Osteoblast (primary cell): ENCODE data around the gene NT5C2. TPM values are rescaled to one million over a fixed set of nuclear protein-coding genes. Genes with fewer than 3 reads are reported as not detected.

Source experiments
- DNase-seq: peaks from one replicate; pipeline ENCODE4 v3.0.0; 2011; ENCODE audit warnings: low spot score, mixed read lengths; ENCODE audit not compliant: insufficient read length; ENCODE audit errors: missing footprints
- H2AFZ ChIP-seq: 2 replicates; pipeline ENCODE4 v1.6.0; 2011; ENCODE audit warnings: mild to moderate bottlenecking, low read length
- H3K27ac ChIP-seq: 2 replicates; pipeline ENCODE4 v1.5.1; 2011; ENCODE audit warnings: mild to moderate bottlenecking, low read depth, low read length, moderate library complexity
- H3K27me3 ChIP-seq: 2 replicates; pipeline ENCODE4 v1.6.0; 2012; ENCODE audit warnings: mild to moderate bottlenecking, control low read depth, inconsistent platforms, low read length, moderate library complexity; ENCODE audit not compliant: insufficient read depth
- H3K36me3 ChIP-seq: 2 replicates; pipeline ENCODE4 v1.5.1; 2011; ENCODE audit warnings: mild to moderate bottlenecking, low read length, control low read depth, moderate library complexity; ENCODE audit not compliant: insufficient read depth
- H3K4me1 ChIP-seq: 2 replicates; pipeline ENCODE4 v1.5.1; 2011; ENCODE audit warnings: mild to moderate bottlenecking, low read length, control low read depth, moderate library complexity; ENCODE audit not compliant: insufficient read depth
- H3K4me2 ChIP-seq: 2 replicates; pipeline ENCODE4 v1.6.0; 2011; ENCODE audit warnings: mild to moderate bottlenecking, low read length; ENCODE audit not compliant: insufficient read depth
- H3K4me3 ChIP-seq: fragments of 200-600 bp; sonication (generic); 3 replicates; pipeline ENCODE4 v1.5.1; 2012; ENCODE audit warnings: mild to moderate bottlenecking, low read length, inconsistent platforms; ENCODE audit not compliant: insufficient read depth
- H3K79me2 ChIP-seq: 2 replicates; pipeline ENCODE4 v1.6.0; 2012; ENCODE audit warnings: mild to moderate bottlenecking, low read length, control low read depth, inconsistent platforms; ENCODE audit not compliant: insufficient read depth
- H3K9me3 ChIP-seq: 2 replicates; pipeline ENCODE4 v1.5.1; 2011; ENCODE audit warnings: low read depth, low read length, control low read depth
- H4K20me1 ChIP-seq: 2 replicates; pipeline ENCODE4 v1.6.0; 2012; ENCODE audit warnings: mild to moderate bottlenecking, low read length, control low read depth; ENCODE audit not compliant: insufficient read depth
- total RNA-seq: library from RNA; depleted of rRNA; stranded (reverse); fragments of >200 nt; gene quantifications from 2 replicates; pipeline ENCODE4 v1.2.3, GENCODE V29; 2012
- TF ChIP-seq, protein P1 (sequence below): IDR thresholded peaks from 2 replicates; pipeline ENCODE4 v1.5.1; 2011; ENCODE audit warnings: mild to moderate bottlenecking, low read depth, low read length, moderate library complexity; ENCODE audit errors: extremely low read depth

The NT5C2 gene
- total RNA-seq = 94.1 and 96.9 TPM in 2 replicates

DNA sequence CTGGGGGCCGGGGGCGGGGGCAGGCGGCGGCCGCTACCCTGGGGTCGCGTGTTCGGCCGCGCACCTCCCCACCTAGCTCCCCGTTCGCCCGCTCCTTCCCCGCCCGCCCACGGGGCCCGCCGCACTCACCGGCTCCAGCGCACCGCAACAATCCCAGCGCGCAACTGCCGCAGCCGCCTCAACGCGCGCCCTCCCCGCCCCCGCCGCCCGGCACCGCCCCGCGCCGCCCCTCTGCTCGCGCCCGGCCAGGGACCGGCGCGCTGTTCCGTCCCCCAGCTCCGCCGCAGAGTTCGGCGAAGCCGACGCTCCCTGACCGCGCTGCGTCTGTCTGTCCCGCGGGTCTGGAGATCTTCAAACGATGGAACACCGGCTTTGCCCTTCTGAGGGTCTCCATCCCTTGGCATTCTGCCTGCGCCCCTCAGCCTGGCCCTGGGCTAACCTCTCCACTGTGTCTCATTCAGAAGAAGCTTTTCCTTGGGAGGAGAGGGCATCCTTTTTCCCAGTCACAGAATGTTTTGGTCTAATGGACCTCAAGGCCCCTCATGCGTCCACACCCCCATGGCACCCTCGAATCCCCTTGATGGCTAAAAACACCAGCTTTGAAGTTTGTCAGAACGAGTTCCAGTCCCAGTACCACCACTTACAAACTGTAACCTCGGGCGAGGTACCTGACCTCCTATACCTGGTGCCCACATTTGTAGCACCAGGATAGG lies at the start of gene NT5C2:
Gene NT5C2, minus strand, starts transcription at position 166 of the 713 bp plus-strand sequence. CDS start 18,314 bp downstream, outside the sequence.
- Histone ChIP-seq H3K4me1 (peaks cover 42% of the 10 kb centered on the region), H3K4me2 (peak within 1 kb of the TSS; percentile 96), H2AFZ (peak within 1 kb of the TSS; percentile 93), H3K27ac (peak within 1 kb of the TSS; percentile 92), H3K79me2 (peaks cover 49% of the 10 kb centered on the region), H3K36me3 (no peaks in the 10 kb centered on the region), H3K4me3 (peak within 1 kb of the TSS; percentile 94), H3K27me3 (no peaks in the 10 kb centered on the region), H3K9me3 (no peaks in the 10 kb centered on the region), H4K20me1 (peaks cover 28% of the 10 kb centered on the region)
- peak; percentile 95 for DNase-seq
- TF ChIP-seq, protein P1, sequence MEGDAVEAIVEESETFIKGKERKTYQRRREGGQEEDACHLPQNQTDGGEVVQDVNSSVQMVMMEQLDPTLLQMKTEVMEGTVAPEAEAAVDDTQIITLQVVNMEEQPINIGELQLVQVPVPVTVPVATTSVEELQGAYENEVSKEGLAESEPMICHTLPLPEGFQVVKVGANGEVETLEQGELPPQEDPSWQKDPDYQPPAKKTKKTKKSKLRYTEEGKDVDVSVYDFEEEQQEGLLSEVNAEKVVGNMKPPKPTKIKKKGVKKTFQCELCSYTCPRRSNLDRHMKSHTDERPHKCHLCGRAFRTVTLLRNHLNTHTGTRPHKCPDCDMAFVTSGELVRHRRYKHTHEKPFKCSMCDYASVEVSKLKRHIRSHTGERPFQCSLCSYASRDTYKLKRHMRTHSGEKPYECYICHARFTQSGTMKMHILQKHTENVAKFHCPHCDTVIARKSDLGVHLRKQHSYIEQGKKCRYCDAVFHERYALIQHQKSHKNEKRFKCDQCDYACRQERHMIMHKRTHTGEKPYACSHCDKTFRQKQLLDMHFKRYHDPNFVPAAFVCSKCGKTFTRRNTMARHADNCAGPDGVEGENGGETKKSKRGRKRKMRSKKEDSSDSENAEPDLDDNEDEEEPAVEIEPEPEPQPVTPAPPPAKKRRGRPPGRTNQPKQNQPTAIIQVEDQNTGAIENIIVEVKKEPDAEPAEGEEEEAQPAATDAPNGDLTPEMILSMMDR = no peak

- no peaks in the 10 kb centered on the region for H4K20me1 ChIP-seq
- H3K27me3 ChIP-seq = no peaks in the 10 kb centered on the region
- no peak overlapping the region for H3K27ac ChIP-seq
- H3K4me1 ChIP-seq = peaks cover 12% of the 10 kb centered on the region
- H3K4me3 ChIP-seq = no peak overlapping the region
- peak; percentile 74 for DNase-seq
- no peaks in the 10 kb centered on the region for H3K9me3 ChIP-seq
- H3K79me2 ChIP-seq = no peaks in the 10 kb centered on the region
- peak overlapping the region; percentile 80 for H2AFZ ChIP-seq
- TF ChIP-seq, protein P1 = no peak
- H3K4me2 ChIP-seq = no peak overlapping the region
- no peaks in the 10 kb centered on the region for H3K36me3 ChIP-seq
Observed at GRCh38 chr10:103241262-103242011, 48.4 kb upstream of the NT5C2 start.

DNA sequence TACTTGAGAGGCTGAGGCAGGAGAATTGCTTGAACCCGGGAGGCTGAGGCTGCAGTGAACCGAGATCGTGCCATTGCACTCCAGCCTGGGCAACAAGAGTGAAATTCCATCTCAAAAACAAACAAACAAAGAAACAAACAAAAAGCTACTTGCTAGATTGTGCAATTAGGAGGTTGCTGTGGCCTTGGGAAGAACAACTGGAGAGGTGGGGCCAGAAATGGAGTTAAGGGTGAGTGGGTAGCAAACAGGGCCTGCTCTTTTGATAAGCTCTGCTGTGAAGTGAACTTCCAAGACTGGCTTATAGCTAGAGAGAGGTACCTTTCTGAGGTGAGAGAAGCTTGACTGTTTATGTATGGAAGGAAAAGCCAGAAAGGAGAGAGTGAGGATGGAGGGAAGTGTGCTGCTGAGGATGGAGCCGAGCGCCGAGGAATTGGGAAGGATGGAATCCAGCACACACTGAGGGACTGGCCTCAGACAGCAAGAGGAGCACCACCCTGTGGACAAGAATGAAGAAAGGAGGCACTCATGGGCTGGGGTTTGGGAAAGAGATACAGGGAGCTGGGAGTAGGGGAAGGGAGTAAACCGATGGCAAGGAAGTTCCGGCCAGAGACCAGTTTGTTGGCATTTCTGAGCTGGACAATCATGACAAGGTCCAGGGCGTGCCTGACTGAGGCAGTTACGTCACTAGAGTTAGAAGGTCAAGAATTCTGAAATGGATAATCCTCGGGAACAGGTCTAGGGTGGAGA lies 45.6 kb upstream of the NT5C2 start:
- Histone ChIP-seq H2AFZ (peak overlapping the region; percentile 74), H4K20me1 (no peaks in the 10 kb centered on the region), H3K27ac (peak overlapping the region; percentile 16), H3K79me2 (no peaks in the 10 kb centered on the region), H3K9me3 (no peaks in the 10 kb centered on the region), H3K4me3 (no peak overlapping the region), H3K36me3 (no peaks in the 10 kb centered on the region), H3K4me1 (peaks cover 12% of the 10 kb centered on the region), H3K4me2 (peak overlapping the region; percentile 41), H3K27me3 (no peaks in the 10 kb centered on the region)
- DNase-seq = peak; percentile 88
- TF ChIP-seq, protein P1 = peak; percentile 73
